Gastrocnemius medialis (tissue), 4 donors: Measurements from ENCODE around the gene ECT2L. TPM values are rescaled to one million over a fixed set of nuclear protein-coding genes. Genes with fewer than 3 reads are reported as not detected.

ENCODE experiments used
- ATAC-seq, 2 donors: fragments of 150-250 bp; one replicate each; pipeline ENCODE4 v1.9.1; 2016
- DNase-seq, 2 donors: peaks; one replicate each; pipeline ENCODE4 v3.0.0-alpha.2; 2019
- H3K27ac ChIP-seq, 4 donors: fragments of 200-600 bp; sonication (generic); 1 replicate in 1 of 4; 2 replicates in 3 of 4; pipeline ENCODE4 v1.5.1; 2016 to 2018; ENCODE audit warnings: mild to moderate bottlenecking in 2 of 4, moderate library complexity in 1 of 4
- H3K27me3 ChIP-seq, 3 donors: fragments of 200-600 bp; sonication (generic) in 2 of 3; 1 replicate in 1 of 3; 2 replicates in 2 of 3; pipeline versions ENCODE4 v1.5.1 to v1.6.0; 2016 to 2019; ENCODE audit warnings: mild to moderate bottlenecking in 1 of 3, moderate library complexity in 1 of 3
- H3K36me3 ChIP-seq, 2 donors: fragments of 200-600 bp; sonication (generic) in 1 of 2; one replicate each; pipeline ENCODE4 v1.5.1; 2017 to 2018
- H3K4me1 ChIP-seq, 2 donors: fragments of 200-600 bp; sonication (generic) in 1 of 2; one replicate each; pipeline ENCODE4 v1.5.1; 2016 to 2017; ENCODE audit warnings: mild to moderate bottlenecking in 2 of 2
- H3K4me3 ChIP-seq, 4 donors: fragments of 200-600 bp; sonication (generic) in 3 of 4; 1 replicate in 1 of 4; 2 replicates in 3 of 4; pipeline ENCODE4 v1.5.1; 2016 to 2019; ENCODE audit warnings: mild to moderate bottlenecking in 2 of 4
- H3K9me3 ChIP-seq, 3 donors: fragments of 200-600 bp; sonication (generic) in 2 of 3; 1 replicate in 1 of 3; 2 replicates in 2 of 3; pipeline ENCODE4 v1.5.1; 2016 to 2019
- POLR2A ChIP-seq, 2 donors: fragments of 450-650 bp; IDR thresholded peaks; one replicate each; pipeline ENCODE4 v1.6.1; 2017; ENCODE audit warnings: antibody characterized with exemption in 2 of 2, mild to moderate bottlenecking in 2 of 2, moderate library complexity in 2 of 2
- in situ Hi-C, 4 donors: fragments of 200-750 bp; cut with MboI; loops; one replicate each; pipeline versions ENCODE4 v1.15.0 to v1.8.0; 2017; ENCODE audit warnings: low sequenced_read_pairs in 4 of 4
- intact Hi-C: fragments of 100-400 bp; cut with DNase I; formaldehyde crosslinking; loops from one replicate; pipeline ENCODE4 v1.15.1; 2023; ENCODE audit warnings: low total_unique reads
- total RNA-seq, 4 donors: library from RNA; depleted of rRNA; stranded (reverse); fragments of >200 nt; gene quantifications; one replicate each; pipeline versions ENCODE4 v1.1.0 to v1.2.3, GENCODE V29; 2016
- TF ChIP-seq, protein P1 (sequence below), 5 experiments: fragments of 450-650 bp in 3 of 5; fragments of 200-600 bp in 2 of 5; sonication (generic) in 2 of 5; IDR thresholded peaks in 4 of 5; conservative IDR thresholded peaks in 1 of 5; 1 replicate in 4 of 5; 2 replicates in 1 of 5; pipeline ENCODE4 v1.5.1; 2016 to 2019; ENCODE audit warnings: antibody characterized with exemption in 5 of 5, mild to moderate bottlenecking in 3 of 5, moderate library complexity in 3 of 5

The ECT2L gene
- total RNA-seq, 4 donors from 2014 or later, result not detected

DNA sequence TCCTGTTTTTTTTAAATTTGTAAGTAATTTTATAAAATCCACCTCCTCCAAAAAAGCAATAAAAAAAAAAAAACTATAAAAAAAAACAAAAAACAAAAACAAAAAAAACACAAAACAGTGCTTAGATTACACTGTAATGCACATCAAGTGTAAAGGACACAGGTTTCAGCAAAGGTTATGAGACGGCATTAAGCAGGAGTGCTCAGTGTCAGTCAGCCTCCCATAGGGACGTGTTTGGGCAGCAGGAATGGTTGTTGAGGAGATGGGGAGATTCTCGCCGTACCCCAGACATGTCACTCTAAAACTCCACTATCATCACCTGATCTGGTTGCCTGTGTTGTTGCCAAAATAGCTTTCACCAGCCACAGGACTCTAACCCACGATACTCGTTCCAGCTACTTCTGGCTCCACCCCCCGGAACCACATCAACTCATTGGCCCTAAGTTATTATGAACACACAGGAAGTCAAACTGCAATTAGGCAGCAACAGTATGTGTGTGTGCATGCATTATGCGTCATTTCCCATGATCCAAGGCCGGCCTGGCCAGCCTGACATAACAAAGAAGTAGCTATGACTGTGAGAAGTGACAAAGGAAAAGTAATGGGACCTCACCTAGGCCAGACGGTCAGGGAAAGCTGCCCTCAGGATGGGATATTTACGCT lies 28.7 kb downstream of the ECT2L start:
- no peak for DNase-seq
- TF ChIP-seq, protein P1, sequence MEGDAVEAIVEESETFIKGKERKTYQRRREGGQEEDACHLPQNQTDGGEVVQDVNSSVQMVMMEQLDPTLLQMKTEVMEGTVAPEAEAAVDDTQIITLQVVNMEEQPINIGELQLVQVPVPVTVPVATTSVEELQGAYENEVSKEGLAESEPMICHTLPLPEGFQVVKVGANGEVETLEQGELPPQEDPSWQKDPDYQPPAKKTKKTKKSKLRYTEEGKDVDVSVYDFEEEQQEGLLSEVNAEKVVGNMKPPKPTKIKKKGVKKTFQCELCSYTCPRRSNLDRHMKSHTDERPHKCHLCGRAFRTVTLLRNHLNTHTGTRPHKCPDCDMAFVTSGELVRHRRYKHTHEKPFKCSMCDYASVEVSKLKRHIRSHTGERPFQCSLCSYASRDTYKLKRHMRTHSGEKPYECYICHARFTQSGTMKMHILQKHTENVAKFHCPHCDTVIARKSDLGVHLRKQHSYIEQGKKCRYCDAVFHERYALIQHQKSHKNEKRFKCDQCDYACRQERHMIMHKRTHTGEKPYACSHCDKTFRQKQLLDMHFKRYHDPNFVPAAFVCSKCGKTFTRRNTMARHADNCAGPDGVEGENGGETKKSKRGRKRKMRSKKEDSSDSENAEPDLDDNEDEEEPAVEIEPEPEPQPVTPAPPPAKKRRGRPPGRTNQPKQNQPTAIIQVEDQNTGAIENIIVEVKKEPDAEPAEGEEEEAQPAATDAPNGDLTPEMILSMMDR (IDR thresholded peaks at IDR 0.05 in 4 of 5, conservative IDR thresholded peaks at IDR 0.05 in 1 of 5), result no peak
- no peak for TF ChIP-seq POLR2A (IDR thresholded peaks at IDR 0.05)
- Histone ChIP-seq H3K4me3 (no peak overlapping the region), H3K36me3 (no peaks in the 10 kb centered on the region), H3K27me3 (no peaks in the 10 kb centered on the region), H3K4me1 (no peaks in the 10 kb centered on the region), H3K9me3 (no peaks in the 10 kb centered on the region), H3K27ac (no peak overlapping the region)
- intact Hi-C loops (no loop called here), in situ Hi-C loops (loop anchor here in 2 of 4 donors (25.0 kb wide), 1 partner anchor 538 kb away; the partner anchor contains the start of gene CITED2 (in 2 of the 2))
- ATAC-seq, result no peak

DNA sequence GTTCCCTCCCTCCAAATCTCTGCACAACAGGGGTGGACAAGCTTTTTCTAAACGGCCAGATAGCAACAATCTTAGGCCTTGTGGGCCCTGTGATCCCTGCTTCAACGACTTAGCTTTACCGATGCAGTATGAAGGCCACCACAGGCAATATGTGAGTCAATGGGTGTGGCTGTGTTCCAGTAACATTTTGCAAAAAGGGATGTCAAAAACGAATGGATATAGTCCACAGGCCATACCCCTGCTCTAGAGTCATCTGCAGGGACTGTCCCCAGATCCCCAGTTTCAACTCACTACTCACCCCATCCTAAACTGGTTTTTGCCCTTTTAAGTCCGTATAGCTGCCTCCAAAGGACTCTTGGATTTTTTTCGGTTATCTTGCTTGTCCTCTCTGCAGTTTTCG lies 34.4 kb downstream of the ECT2L start:
- in situ Hi-C loops (no loop called here), intact Hi-C loops (no loop called here)
- Histone ChIP-seq H3K9me3 (no peaks in the 10 kb centered on the region), H3K36me3 (no peaks in the 10 kb centered on the region), H3K4me3 (no peak overlapping the region), H3K27ac (no peak overlapping the region), H3K4me1 (no peaks in the 10 kb centered on the region), H3K27me3 (no peaks in the 10 kb centered on the region)
- no peak for DNase-seq
- ATAC-seq, result no peak
- no peak for TF ChIP-seq POLR2A (IDR thresholded peaks at IDR 0.05)
- TF ChIP-seq, protein P1 (IDR thresholded peaks at IDR 0.05 in 4 of 5, conservative IDR thresholded peaks at IDR 0.05 in 1 of 5), result no peak

DNA sequence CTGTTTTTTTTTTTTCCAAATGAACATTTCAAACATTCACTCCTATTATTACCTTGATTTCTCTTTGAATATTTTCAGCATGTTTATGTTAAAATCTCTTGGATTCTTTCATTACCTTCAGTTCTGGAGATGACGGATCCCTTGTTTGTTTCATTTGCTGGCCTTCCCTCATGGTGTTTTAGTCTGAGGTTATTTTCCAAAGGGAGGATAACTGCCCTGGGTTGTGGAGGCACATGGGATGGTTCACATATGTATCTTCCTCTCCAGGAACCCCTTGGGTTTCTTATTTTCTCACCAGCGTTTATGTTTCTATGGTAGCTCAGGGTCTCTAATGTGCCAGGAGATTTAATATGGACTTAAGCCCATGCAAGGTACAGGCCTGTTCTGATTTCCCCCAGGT lies 36.3 kb downstream of the ECT2L start:
- Histone ChIP-seq H3K27ac (no peak overlapping the region), H3K4me3 (no peak overlapping the region), H3K36me3 (no peaks in the 10 kb centered on the region), H3K27me3 (no peaks in the 10 kb centered on the region), H3K9me3 (no peaks in the 10 kb centered on the region), H3K4me1 (no peaks in the 10 kb centered on the region)
- TF ChIP-seq, protein P1 (IDR thresholded peaks at IDR 0.05 in 4 of 5, conservative IDR thresholded peaks at IDR 0.05 in 1 of 5), result no peak
- no peak for TF ChIP-seq POLR2A (IDR thresholded peaks at IDR 0.05)
- in situ Hi-C loops (no loop called here), intact Hi-C loops (no loop called here)
- ATAC-seq (no peak), DNase-seq (no peak)

DNA sequence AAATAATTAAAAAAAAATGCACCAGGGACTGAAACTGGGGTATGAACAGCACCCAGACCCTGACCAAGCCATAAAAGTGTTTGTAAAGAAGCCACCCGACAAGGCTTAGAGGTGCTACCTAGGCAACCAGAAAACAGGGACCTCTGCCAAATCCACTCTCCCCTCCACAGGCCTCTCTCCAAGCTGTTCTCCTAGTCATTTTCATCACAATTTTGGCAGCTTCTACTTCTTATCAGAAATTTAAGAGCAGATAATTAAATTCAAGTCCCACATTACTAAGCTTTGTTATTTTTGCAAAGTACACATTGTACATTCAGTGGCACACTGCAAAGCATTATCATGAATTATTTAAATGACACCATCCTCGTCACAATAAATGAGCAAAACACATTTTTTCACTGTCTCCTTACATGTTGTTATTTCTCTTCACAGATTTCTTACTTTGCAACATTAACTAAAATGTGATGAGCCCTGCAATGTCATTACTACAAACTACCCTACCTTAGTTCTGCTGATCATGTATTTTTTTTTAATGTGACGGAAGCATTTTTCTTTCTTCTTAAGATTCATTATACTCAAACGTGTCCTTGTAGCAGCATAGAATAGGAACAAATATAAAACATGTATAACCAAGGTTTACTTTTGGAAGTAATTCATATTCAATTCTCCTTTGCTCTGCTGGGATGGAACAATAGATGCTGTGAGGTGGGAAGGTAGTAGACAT lies 38.1 kb downstream of the ECT2L start:
- no peak for ATAC-seq
- TF ChIP-seq, protein P1 (IDR thresholded peaks at IDR 0.05 in 4 of 5, conservative IDR thresholded peaks at IDR 0.05 in 1 of 5), result no peak
- TF ChIP-seq POLR2A (IDR thresholded peaks at IDR 0.05), result no peak
- no peak overlapping the region for H3K4me3 ChIP-seq

More for the DNA sequence above, 38.1 kb downstream of the ECT2L start:
- no peaks in the 10 kb centered on the region for H3K36me3 ChIP-seq
- H3K27me3 ChIP-seq, result no peaks in the 10 kb centered on the region
- no peak for DNase-seq
- intact Hi-C loops, result no loop called here
- no peak overlapping the region for H3K27ac ChIP-seq
- H3K4me1 ChIP-seq, result no peaks in the 10 kb centered on the region
- in situ Hi-C loops, result no loop called here
- H3K9me3 ChIP-seq, result no peaks in the 10 kb centered on the region
